GM12878 (cell line): ENCODE data around the gene ABTB1. TPM values are rescaled to one million over a fixed set of nuclear protein-coding genes. Genes with fewer than 3 reads are reported as not detected.

Experiments
- ATAC-seq: fragments of 200-7000 bp; cut with Tn5 transposase; 3 replicates; pipeline ENCODE4 v1.9.1; 2020; ENCODE audit warnings: mild to moderate bottlenecking, moderate library complexity
- BruUV-seq: library from RNA; stranded (reverse); fragments of 400-500 nt; replicated peaks from 2 replicates; lab custom pipeline; 2021; lab: Mats Ljungman, UMichigan
- CTCF ChIA-PET: fragments of 300-600 bp; sonication (Branson Sonifier 250); formaldehyde crosslinking; extraction: SDS; loops from one replicate; lab custom pipeline; 2021; ENCODE audit warnings: inconsistent platforms; lab: Yijun Ruan, JAX
- POLR2A ChIA-PET: fragments of 350-600 bp; formaldehyde crosslinking; extraction: SDS; loops from one replicate; lab custom pipeline; 2021; ENCODE audit warnings: inconsistent platforms; lab: Charles Lee
- RAD21 ChIA-PET: fragments of 300-600 bp; sonication (Branson Sonifier 250); formaldehyde crosslinking; loops from one replicate; lab custom pipeline; 2023; ENCODE audit warnings: antibody characterized with exemption; ENCODE audit not compliant: unreplicated experiment; lab: Charles Lee
- SMC1A ChIA-PET: fragments of 300-600 bp; sonication (Branson Sonifier 250); formaldehyde crosslinking; loops from one replicate; lab custom pipeline; 2023; ENCODE audit not compliant: unreplicated experiment, uncharacterized antibody; lab: Charles Lee
- DNase-seq: peaks from one replicate; pipeline ENCODE4 v3.0.0-alpha.2; 2011; ENCODE audit warnings: low read depth, low spot score
- FAIRE-seq: peaks from 3 replicates; lab custom pipeline; 2011; peaks lifted over from hg19 to GRCh38; lab: Jason Lieb, UNC
- H2AFZ ChIP-seq: 2 replicates; pipeline ENCODE4 v1.6.0; 2011; ENCODE audit warnings: low read depth, low read length, control low read depth; ENCODE audit not compliant: control insufficient read depth
- H3K27ac ChIP-seq: 2 replicates; pipeline ENCODE4 v1.5.1; 2011; ENCODE audit warnings: control low read depth; ENCODE audit not compliant: control insufficient read depth, insufficient read depth
- H3K27me3 ChIP-seq, 2 experiments: replicated peaks in 1 of 2; 2 replicates each; pipeline versions ENCODE4 v1.6.0 to v1.6.1; 2011; ENCODE audit warnings: low read length in 1 of 2; ENCODE audit not compliant: control insufficient read depth in 2 of 2, insufficient read depth in 2 of 2
- H3K36me3 ChIP-seq, 2 experiments: 2 replicates each; pipeline ENCODE4 v1.5.1; 2011; ENCODE audit warnings: low read length in 1 of 2; ENCODE audit not compliant: control insufficient read depth in 2 of 2, insufficient read depth in 2 of 2
- H3K4me1 ChIP-seq: 2 replicates; pipeline ENCODE4 v1.6.1; 2011; ENCODE audit warnings: mild to moderate bottlenecking, low read length, moderate library complexity, mixed read lengths; ENCODE audit not compliant: control insufficient read depth, insufficient read depth
- H3K4me2 ChIP-seq: 2 replicates; pipeline ENCODE4 v1.6.0; 2011; ENCODE audit warnings: control low read depth; ENCODE audit not compliant: control insufficient read depth, insufficient read depth
- H3K4me3 ChIP-seq: fragments of 200-600 bp; sonication (generic); 2 replicates; pipeline ENCODE4 v1.5.1; 2016
- H3K79me2 ChIP-seq: 2 replicates; pipeline ENCODE4 v1.6.0; 2011; ENCODE audit warnings: low read length; ENCODE audit not compliant: control insufficient read depth, insufficient read depth
- H3K9ac ChIP-seq: 2 replicates; pipeline ENCODE4 v1.8.0; 2011; ENCODE audit warnings: low read length, control low read depth, mixed read lengths; ENCODE audit not compliant: control insufficient read depth, insufficient read depth
- H3K9me3 ChIP-seq: replicated peaks from 3 replicates; pipeline ENCODE4 v1.5.1; 2011; ENCODE audit warnings: mild to moderate bottlenecking, low read length; ENCODE audit not compliant: control insufficient read depth, insufficient read depth
- H4K20me1 ChIP-seq: 2 replicates; pipeline ENCODE4 v1.6.0; 2011; ENCODE audit not compliant: control insufficient read depth, insufficient read depth
- ATF7 ChIP-seq: fragments of 450-650 bp; IDR thresholded peaks from 2 replicates; pipeline ENCODE4 v1.6.1; 2016; ENCODE audit warnings: low read depth, mild to moderate bottlenecking
- BHLHE40 ChIP-seq, 2 experiments: fragments of 450-650 bp in 1 of 2; IDR thresholded peaks; 2 replicates each; pipeline ENCODE4 v1.6.1; 2011 to 2017; ENCODE audit warnings: low read depth in 2 of 2, borderline replicate concordance in 1 of 2, improper control_type of control experiment in 1 of 2, low read length in 1 of 2, mild to moderate bottlenecking in 1 of 2
- HDAC6 ChIP-seq: fragments of 200-600 bp; sonication (generic); IDR thresholded peaks from one replicate; pipeline ENCODE4 v1.8.0; 2017; ENCODE audit warnings: antibody characterized with exemption; ENCODE audit not compliant: unreplicated experiment
- IKZF2 ChIP-seq, 2 experiments: fragments of 450-650 bp; IDR thresholded peaks; 2 replicates each; pipeline ENCODE4 v1.6.1; 2017; ENCODE audit warnings: mild to moderate bottlenecking in 2 of 2, moderate library complexity in 2 of 2
- PML ChIP-seq: IDR thresholded peaks from 2 replicates; pipeline ENCODE4 v1.6.1; 2012; ENCODE audit warnings: low read length, inconsistent platforms
- POLR2A ChIP-seq: IDR thresholded peaks from 2 replicates; pipeline ENCODE4 v1.6.1; 2011; ENCODE audit warnings: low read depth, mild to moderate bottlenecking, low read length
- PRDM15 ChIP-seq: fragments of 450-650 bp; formaldehyde crosslinking; IDR thresholded peaks from 2 replicates; pipeline ENCODE4 v1.4.0; 2020; ENCODE audit warnings: mild to moderate bottlenecking, moderate library complexity
- SUPT20H ChIP-seq: IDR thresholded peaks from 2 replicates; pipeline ENCODE4 v1.6.1; 2011; ENCODE audit warnings: low read depth, mild to moderate bottlenecking, low read length, moderate library complexity, borderline replicate concordance; ENCODE audit not compliant: control insufficient read depth
- TCF7 ChIP-seq: IDR thresholded peaks from 2 replicates; pipeline ENCODE4 v1.6.1; 2014; ENCODE audit warnings: antibody characterized with exemption, borderline replicate concordance
- ZBTB40 ChIP-seq: fragments of 450-650 bp; IDR thresholded peaks from 2 replicates; pipeline ENCODE4 v1.6.1; 2016; ENCODE audit warnings: mild to moderate bottlenecking, moderate library complexity, borderline replicate concordance
- WGBS: methylation state at CpG from one replicate; pipeline ENCODE4 v1.1.6; 2016; ENCODE audit warnings: low lambda C conversion rate; ENCODE audit not compliant: insufficient replicate concordance, insufficient coverage; ENCODE audit errors: missing lambda C conversion rate; 5-methylcytosine and 5-hydroxymethylcytosine counted together
- in situ Hi-C: fragments of 300-500 bp; cut with MboI; formaldehyde crosslinking; loops from 9 replicates; pipeline ENCODE4 v1.14.3; 2018; ENCODE audit warnings: mixed read lengths
- intact Hi-C: fragments of 100-400 bp; cut with micrococcal nuclease; formaldehyde crosslinking; loops from one replicate; pipeline ENCODE4 v1.14.2; 2022; ENCODE audit not compliant: unreplicated experiment
- polyA plus RNA-seq, 11 experiments: library from polyadenylated mRNA; depleted of rRNA in 4 of 11; unstranded in 6 of 11; stranded (reverse) in 5 of 11; fragments of >200 nt; fragmentation: Nextera tagmentation in 4 of 11; fragmentation: Illumina TruSeq in 1 of 11; extraction: Ambion mirVana in 4 of 11; extraction: Trizol in 1 of 11; gene quantifications; 1 replicate in 1 of 11; 2 replicates in 10 of 11; pipeline versions ENCODE4 v1.2.1 to v1.2.3, GENCODE V29; 2011 to 2016; ENCODE audit warnings: inconsistent platforms in 2 of 11, missing spikeins in 2 of 11, low read depth in 1 of 11
- total RNA-seq, 4 experiments: library from RNA; depleted of rRNA in 3 of 4; stranded (reverse); fragments of >200 nt in 3 of 4; fragmentation: Illumina TruSeq in 1 of 4; extraction: Trizol in 1 of 4; gene quantifications; 2 replicates each; pipeline versions ENCODE4 v1.2.1 to v1.2.3, GENCODE V29; 2013 to 2021

The ABTB1 gene
- total and polyA plus RNA-seq, 10 of the 15 experiments (the other 5 are each of a cell fraction or from before 2014, with no cell fraction given): 0.11 to 10.2 (median 7.1) TPM

- Histone ChIP-seq H3K4me3 (no peak overlapping the region), H3K36me3 (no peaks in the 10 kb centered on the region), H3K4me1 (peaks cover 6% of the 10 kb centered on the region; the same call in 1 of the 2 replicates), H2AFZ (no peak overlapping the region), H3K27ac (no peak overlapping the region), H4K20me1 (no peaks in the 10 kb centered on the region), H3K9ac (no peak overlapping the region), H3K27me3 (no peaks in the 10 kb centered on the region; a peak in 1 of 4 replicates), H3K9me3 (no peaks in the 10 kb centered on the region), H3K4me2 (no peak overlapping the region), H3K79me2 (no peaks in the 10 kb centered on the region)
- CTCF ChIA-PET: interaction anchor here (0.8 to 4.0 kb wide), 20 partner anchors 9 to 482 kb away, joined by 3 to 53 read pairs (median 4); no protein-coding TSS in a partner anchor
- no peak for DNase-seq
- BruUV-seq: no TSS peak
- RAD21 ChIA-PET: interaction anchor here (1.0 to 3.0 kb wide), 5 partner anchors 77 to 319 kb away, joined by 3 to 30 read pairs (median 4); no protein-coding TSS in a partner anchor
- FAIRE-seq: no peak
- in situ Hi-C loops: loop anchor here (5.0 kb wide), 1 partner anchor 311 kb away; no protein-coding TSS in a partner anchor
- no peak for ATAC-seq
- POLR2A ChIA-PET: no interaction called here
- SMC1A ChIA-PET: interaction anchor here (0.9 to 2.6 kb wide), 10 partner anchors 8 to 444 kb away, joined by 3 to 19 read pairs (median 5); no protein-coding TSS in a partner anchor
- 30% methylated on average over 8 of the region's 8 CpGs for WGBS
- intact Hi-C loops: loop anchor here (1.0 to 2.0 kb wide), 4 partner anchors 171 to 320 kb away; partner anchors contain the start of gene MGLL
- TF ChIP-seq IKZF2 (IDR thresholded peaks at IDR 0.05): no peak
- TF ChIP-seq ATF7: no peak
- no peak for TF ChIP-seq POLR2A
- TF ChIP-seq PML: no peak
- TF ChIP-seq TCF7: no peak
- TF ChIP-seq SUPT20H: no peak
- no peak for TF ChIP-seq ZBTB40
- no peak for TF ChIP-seq HDAC6
- TF ChIP-seq PRDM15: no peak
- TF ChIP-seq BHLHE40 (IDR thresholded peaks at IDR 0.05; ENCODE audit: borderline replicate concordance in 1 of 2, low read depth in 2 of 2, low read length in 1 of 2): no peak
Measured at GRCh38 chr3:127651516-127652172, 21.1 kb upstream of the ABTB1 start.
